K562 (cell line): ENCODE results near the gene TPSG1. TPM values are rescaled to one million over a fixed set of nuclear protein-coding genes. Genes with fewer than 3 reads are reported as not detected.

Experiments
- ATAC-seq: fragments of 200-7000 bp; cut with Tn5 transposase; 3 replicates; pipeline ENCODE4 v1.9.1; 2020; ENCODE audit warnings: moderate library complexity
- BruUV-seq: library from RNA; stranded (reverse); fragments of 400-500 nt; replicated peaks from 2 replicates; lab custom pipeline; 2021; lab: Mats Ljungman, UMichigan
- CTCF ChIA-PET: fragments of 300-600 bp; formaldehyde crosslinking; extraction: SDS; loops from one replicate; lab custom pipeline; 2021; ENCODE audit warnings: low intra/inter-chr PET ratio; lab: Yijun Ruan, JAX
- POLR2A ChIA-PET: fragments of 300-600, 350-650 bp; sonication (Branson Sonifier 250); formaldehyde crosslinking; extraction: SDS; loops from one replicate; lab custom pipeline; 2021; ENCODE audit warnings: antibody characterized with exemption, inconsistent platforms; lab: Yijun Ruan, JAX
- DNase-seq, 4 experiments: peaks; one replicate each; pipeline versions ENCODE4 v3.0.0 to v3.0.0-alpha.2; 2011 to 2018; ENCODE audit warnings: low spot score in 3 of 4, mixed read lengths in 3 of 4; ENCODE audit errors: extremely low read depth in 1 of 4
- FAIRE-seq: peaks from 2 replicates; lab custom pipeline; 2011; peaks lifted over from hg19 to GRCh38; lab: Jason Lieb, UNC
- H2AFZ ChIP-seq: 2 replicates; pipeline ENCODE4 v1.6.0; 2011; ENCODE audit warnings: low read depth, low read length, control low read depth, inconsistent platforms
- H3K27ac ChIP-seq: fragments of 200-600 bp; 3 replicates; pipeline ENCODE4 v1.8.0; 2011; ENCODE audit warnings: low read depth, mild to moderate bottlenecking, control low read depth, inconsistent platforms, low read length, moderate library complexity, mixed read lengths; ENCODE audit errors: extremely low read depth
- H3K27me3 ChIP-seq, 2 experiments: fragments of 300-600 bp in 1 of 2; 2 replicates in 1 of 2; 3 replicates in 1 of 2; pipeline versions ENCODE4 v1.6.0 to v1.8.0; 2011; ENCODE audit warnings: inconsistent platforms in 2 of 2, low read length in 2 of 2, mild to moderate bottlenecking in 1 of 2, mixed read lengths in 1 of 2, moderate library complexity in 1 of 2; ENCODE audit not compliant: control insufficient read depth in 2 of 2, insufficient read depth in 2 of 2
- H3K36me3 ChIP-seq: fragments of 300-600 bp; 3 replicates; pipeline ENCODE4 v1.8.0; 2011; ENCODE audit warnings: mild to moderate bottlenecking, low read length, inconsistent platforms; ENCODE audit not compliant: control insufficient read depth, insufficient read depth
- H3K4me1 ChIP-seq, 2 experiments: fragments of 200-600 bp in 1 of 2; replicated peaks in 1 of 2; 2 replicates in 1 of 2; 3 replicates in 1 of 2; pipeline versions ENCODE4 v1.5.1 to v1.8.0; 2011; ENCODE audit warnings: inconsistent platforms in 2 of 2, low read length in 2 of 2, mild to moderate bottlenecking in 1 of 2, mixed read lengths in 1 of 2, moderate library complexity in 1 of 2; ENCODE audit not compliant: control insufficient read depth in 2 of 2, insufficient read depth in 2 of 2
- H3K4me2 ChIP-seq: 2 replicates; pipeline ENCODE4 v1.6.1; 2011; ENCODE audit warnings: low read length, control low read depth, inconsistent platforms, mixed read lengths; ENCODE audit not compliant: insufficient read depth
- H3K4me3 ChIP-seq: fragments of 200-600 bp; sonication (generic), shearing (Covaris generic); 2 replicates; pipeline ENCODE4 v1.5.1; 2016; ENCODE audit warnings: control low read depth, inconsistent platforms
- H3K79me2 ChIP-seq: fragments of 200-600 bp; 3 replicates; pipeline ENCODE4 v1.8.0; 2011; ENCODE audit warnings: low read length, inconsistent platforms; ENCODE audit not compliant: control insufficient read depth, insufficient read depth
- H3K9ac ChIP-seq, 2 experiments: 2 replicates each; pipeline versions ENCODE4 v1.6.0 to v1.6.1; 2011; ENCODE audit warnings: low read depth in 2 of 2, low read length in 2 of 2, control low read depth in 1 of 2, inconsistent platforms in 1 of 2, mild to moderate bottlenecking in 1 of 2, mixed read lengths in 1 of 2; ENCODE audit not compliant: insufficient read depth in 1 of 2
- H3K9me1 ChIP-seq: one replicate; pipeline ENCODE4 v1.6.0; 2011; ENCODE audit warnings: inconsistent platforms, mild to moderate bottlenecking, low read length, moderate library complexity; ENCODE audit not compliant: control insufficient read depth, insufficient read depth
- H3K9me3 ChIP-seq: replicated peaks from 2 replicates; pipeline ENCODE4 v1.5.1; 2011; ENCODE audit warnings: low read depth, low read length, inconsistent platforms; ENCODE audit not compliant: control insufficient read depth, insufficient read depth
- H4K20me1 ChIP-seq: replicated peaks from 2 replicates; pipeline ENCODE4 v1.6.1; 2011; ENCODE audit warnings: low read length, inconsistent platforms, mixed read lengths; ENCODE audit not compliant: control insufficient read depth, insufficient read depth
- ADNP ChIP-seq: fragments of 200-800 bp; sonication (Bioruptor generic); IDR thresholded peaks from 2 replicates; pipeline ENCODE4 v1.6.1; 2016; ENCODE audit warnings: missing genetic modification characterization, missing compliant biosample characterization
- BHLHE40 ChIP-seq: IDR thresholded peaks from 2 replicates; pipeline ENCODE4 v1.6.1; 2011; ENCODE audit warnings: low read length, improper control_type of control experiment
- BRD4 ChIP-seq: fragments of 200-600 bp; sonication (generic); IDR thresholded peaks from 2 replicates; pipeline ENCODE4 v1.6.1; 2017; ENCODE audit warnings: inconsistent platforms
- CBX3 ChIP-seq, 2 experiments: IDR thresholded peaks; 1 replicate in 1 of 2; 2 replicates in 1 of 2; pipeline ENCODE4 v1.6.1; 2012; ENCODE audit warnings: inconsistent platforms in 2 of 2, low read length in 2 of 2, borderline replicate concordance in 1 of 2, control low read depth in 1 of 2
- GABPA ChIP-seq: fragments of 200-800 bp; sonication (Bioruptor generic); conservative IDR thresholded peaks from 2 replicates; pipeline ENCODE4 v1.6.1; 2016; ENCODE audit warnings: low read depth, missing genetic modification characterization, missing compliant biosample characterization
- GABPB1 ChIP-seq: sonication (generic); formaldehyde crosslinking; IDR thresholded peaks from 2 replicates; pipeline ENCODE4 v1.8.0; 2022; ENCODE audit warnings: mild to moderate bottlenecking, missing genetic modification reagents
- HIVEP1 ChIP-seq: fragments of 250-450 bp; sonication (Bioruptor Pico); IDR thresholded peaks from 2 replicates; pipeline ENCODE4 v1.4.0; 2020; ENCODE audit warnings: mild to moderate bottlenecking
- HSF4 ChIP-seq: fragments of 250-450 bp; sonication (Bioruptor Pico); IDR thresholded peaks from 2 replicates; pipeline ENCODE4 v2.1.2; 2022; ENCODE audit warnings: mild to moderate bottlenecking, moderate library complexity, borderline replicate concordance
- KDM2B ChIP-seq: fragments of 250-450 bp; sonication (Bioruptor Pico); IDR thresholded peaks from 2 replicates; pipeline ENCODE4 v1.8.0; 2021; ENCODE audit warnings: mild to moderate bottlenecking, moderate library complexity
- MAFG ChIP-seq: fragments of 450-650 bp; conservative IDR thresholded peaks from 2 replicates; pipeline ENCODE4 v1.6.1; 2016; ENCODE audit warnings: missing genetic modification characterization, missing compliant biosample characterization
- POLR3G ChIP-seq: IDR thresholded peaks from 2 replicates; pipeline ENCODE4 v1.6.1; 2011; ENCODE audit not compliant: insufficient read length, insufficient replicate concordance; ENCODE audit errors: extremely low read depth
- SRSF3 ChIP-seq: fragments of 200-400 bp; formaldehyde crosslinking; IDR thresholded peaks from 2 replicates; pipeline ENCODE4 v1.6.1; 2016; ENCODE audit warnings: mild to moderate bottlenecking, low read length, moderate library complexity; ENCODE audit not compliant: insufficient read depth
- ZKSCAN1 ChIP-seq: fragments of 150-350 bp; IDR thresholded peaks from 2 replicates; pipeline ENCODE4 v1.6.1; 2016; ENCODE audit warnings: low read depth, low read length
- ZNF316 ChIP-seq: fragments of 450-650 bp; IDR thresholded peaks from 2 replicates; pipeline ENCODE4 v1.6.1; 2016
- ZNF668 ChIP-seq: fragments of 250-450 bp; sonication (Bioruptor Pico); IDR thresholded peaks from 2 replicates; pipeline ENCODE4 v1.8.0; 2022; ENCODE audit warnings: mild to moderate bottlenecking, inconsistent platforms
- ZNF707 ChIP-seq: fragments of 250-450 bp; sonication (Bioruptor Pico); conservative IDR thresholded peaks from 2 replicates; pipeline ENCODE4 v1.8.0; 2022; ENCODE audit warnings: inconsistent platforms, mild to moderate bottlenecking, moderate library complexity
- whole genome bisulfite sequencing: fragments of 100-300 bp; shearing (Covaris generic); methylation state at CpG from one replicate; pipeline ENCODE4 v1.1.6; 2016; ENCODE audit warnings: low coverage, mixed read lengths; ENCODE audit not compliant: insufficient coverage; ENCODE audit errors: missing lambda C conversion rate; 5-methylcytosine and 5-hydroxymethylcytosine counted together
- in situ Hi-C: fragments of 300-500 bp; cut with MboI; formaldehyde crosslinking; loops from 4 replicates; pipeline ENCODE4 v1.15.0; 2018; ENCODE audit warnings: inconsistent platforms, mixed read lengths
- intact Hi-C: fragments of 100-400 bp; cut with micrococcal nuclease; formaldehyde crosslinking; loops from 2 replicates; pipeline ENCODE4 v1.14.2; 2022
- polyA plus RNA-seq, 8 experiments: library from polyadenylated mRNA; depleted of rRNA in 4 of 8; stranded (reverse) in 5 of 8; unstranded in 3 of 8; fragments of >200 nt; fragmentation: Nextera tagmentation in 2 of 8; fragmentation: Illumina TruSeq in 1 of 8; extraction: Ambion mirVana in 2 of 8; extraction: Trizol in 1 of 8; gene quantifications; 2 replicates each; pipeline versions ENCODE4 v1.2.1 to v1.2.3, GENCODE V29; 2011 to 2014; ENCODE audit warnings: inconsistent platforms in 1 of 8, missing spikeins in 1 of 8
- total RNA-seq, 7 experiments: library from RNA; depleted of rRNA in 6 of 7; stranded (reverse); fragments of >200 nt in 6 of 7; fragmentation: Illumina TruSeq in 2 of 7; extraction: Trizol in 2 of 7; gene quantifications; 2 replicates each; pipeline versions ENCODE4 v1.2.1 to v1.2.3, GENCODE V29; 2011 to 2021; ENCODE audit warnings: low replicate concordance in 1 of 7

The TPSG1 gene
- total and polyA plus RNA-seq, 9 of the 15 experiments (the other 6 are each of a cell fraction or from before 2014, with no cell fraction given) = not detected

- FAIRE-seq (no peak), DNase-seq (no peak), ATAC-seq (no peak)
- Histone ChIP-seq H3K9me1 (no peaks in the 10 kb centered on the region), H3K4me1 (peaks cover 3 to 37% of the 10 kb centered on the region in 2 experiments; a peak in 3 of 5 replicates), H3K27ac (no peak overlapping the region), H3K79me2 (no peaks in the 10 kb centered on the region), H3K27me3 (peaks cover 0 to 17% of the 10 kb centered on the region in 2 experiments; a peak in 2 of 5 replicates), H3K9ac (no peak overlapping the region), H2AFZ (no peak overlapping the region), H3K36me3 (no peaks in the 10 kb centered on the region), H4K20me1 (no peaks in the 10 kb centered on the region), H3K4me3 (no peak overlapping the region), H3K9me3 (no peaks in the 10 kb centered on the region), H3K4me2 (no peak overlapping the region)
- intact Hi-C loops = no loop called here
- in situ Hi-C loops = no loop called here
- POLR2A ChIA-PET = interaction anchor here (0.8 kb wide), 1 partner anchor 59 kb away, joined by 3 read pairs; no protein-coding TSS in a partner anchor
- TF ChIP-seq GABPA (tag) (no peak), ZKSCAN1 (no peak), ZNF316 (no peak), ZNF707 (CRISPR knock-in tag) (no peak), HIVEP1 (CRISPR knock-in tag) (no peak), BRD4 (no peak), ZNF668 (CRISPR knock-in tag) (no peak), ADNP (tag) (no peak), KDM2B (CRISPR knock-in tag) (no peak), GABPB1 (CRISPR knock-in tag) (no peak), POLR3G (no peak), CBX3 (IDR thresholded peaks at IDR 0.05; ENCODE audit: borderline replicate concordance in 1 of 2, low read length in 2 of 2) (no peak), HSF4 (no peak), SRSF3 (no peak), MAFG (tag) (no peak), BHLHE40 (no peak)
- BruUV-seq = no TSS peak
- CTCF ChIA-PET = no interaction called here
- WGBS = 22% methylated on average over 9 of the region's 9 CpGs
Observed at GRCh38 chr16:1272453-1273198, 47.6 kb upstream of the TPSG1 start.
